MCF 10A (cell line): ENCODE results near the gene SMIM41. TPM values are rescaled to one million over a fixed set of nuclear protein-coding genes. Genes with fewer than 3 reads are reported as not detected.

Experiments
- BruUV-seq: library from RNA; stranded (reverse); fragments of 400-500 nt; replicated peaks from 2 replicates; lab custom pipeline; 2021; lab: Mats Ljungman, UMichigan
- CTCF ChIA-PET: fragments of 300-600 bp; sonication (Branson Sonifier 250); formaldehyde crosslinking; extraction: SDS; loops from one replicate; lab custom pipeline; 2021; ENCODE audit warnings: antibody characterized with exemption, inconsistent platforms; lab: Yijun Ruan, JAX
- POLR2A ChIA-PET: fragments of 300-600, 350-650 bp; sonication (Branson Sonifier 250); formaldehyde crosslinking; extraction: SDS; loops from one replicate; lab custom pipeline; 2020; ENCODE audit warnings: antibody characterized with exemption, inconsistent platforms; lab: Yijun Ruan, JAX
- DNase-seq: peaks from one replicate; pipeline ENCODE4 v3.0.0-alpha.2; 2018; ENCODE audit not compliant: unreplicated experiment
- H3K27ac Mint-ChIP-seq: one replicate; pipeline ENCODE4 v1.8.0; 2022; ENCODE audit warnings: mild to moderate bottlenecking, low read depth, mixed read lengths; ENCODE audit not compliant: unreplicated experiment
- H3K27me3 Mint-ChIP-seq: one replicate; pipeline ENCODE4 v1.8.0; 2022; ENCODE audit warnings: mixed read lengths; ENCODE audit not compliant: insufficient read depth, unreplicated experiment
- H3K36me3 Mint-ChIP-seq: one replicate; pipeline ENCODE4 v1.8.0; 2022; ENCODE audit warnings: mild to moderate bottlenecking, moderate library complexity, mixed read lengths; ENCODE audit not compliant: insufficient read depth, unreplicated experiment
- H3K4me1 Mint-ChIP-seq: one replicate; pipeline ENCODE4 v1.8.0; 2022; ENCODE audit warnings: mixed read lengths; ENCODE audit not compliant: insufficient read depth, unreplicated experiment
- H3K4me3 Mint-ChIP-seq: one replicate; pipeline ENCODE4 v1.8.0; 2022; ENCODE audit warnings: mild to moderate bottlenecking, moderate library complexity, mixed read lengths; ENCODE audit not compliant: unreplicated experiment
- H3K9me3 Mint-ChIP-seq: one replicate; pipeline ENCODE4 v1.8.0; 2022; ENCODE audit warnings: mixed read lengths; ENCODE audit not compliant: unreplicated experiment
- CTCF ChIP-seq: fragments of 200-600 bp; IDR thresholded peaks from one replicate; pipeline ENCODE4 v1.8.0; 2022; ENCODE audit warnings: antibody characterized with exemption, mild to moderate bottlenecking; ENCODE audit not compliant: unreplicated experiment
- intact Hi-C: fragments of 100-400 bp; cut with micrococcal nuclease; formaldehyde crosslinking; loops from 2 replicates; pipeline ENCODE4 v1.14.1; 2022
- total RNA-seq: library from RNA; stranded (reverse); gene quantifications from 2 replicates; pipeline ENCODE4 v1.2.3, GENCODE V29; 2022

Gene SMIM41
- total RNA-seq, 1 experiment from 2014 or later, result not detected

- intact Hi-C loops, result no loop called here
- H3K36me3 Mint-ChIP-seq, result no peaks in the 10 kb centered on the region
- CTCF ChIA-PET, result interaction anchor here (0.6 to 10.1 kb wide), 9 partner anchors 8 to 157 kb away, joined by 3 to 118 read pairs (median 4); no protein-coding TSS in a partner anchor
Observed at GRCh38 chr12:52122540-52122871, 43.0 kb downstream of the SMIM41 start.

GRCh38 chr12:52122904-52123303, 43.4 kb downstream of the SMIM41 start:
- Mint-ChIP-seq H3K4me3 (no peak overlapping the region), H3K36me3 (no peaks in the 10 kb centered on the region), H3K27me3 (no peaks in the 10 kb centered on the region), H3K9me3 (no peaks in the 10 kb centered on the region), H3K4me1 (no peaks in the 10 kb centered on the region), H3K27ac (no peak overlapping the region)
- no peak for DNase-seq
- intact Hi-C loops, result no loop called here
- ChIA-PET POLR2A (no interaction called here), CTCF (interaction anchor here (0.6 to 10.1 kb wide), 11 partner anchors 8 to 223 kb away, joined by 3 to 118 read pairs (median 3); no protein-coding TSS in a partner anchor)
- BruUV-seq, result no TSS peak
- TF ChIP-seq CTCF, result no peak

More at GRCh38 chr12:52122540-52122871, 43.0 kb downstream of the SMIM41 start:
- POLR2A ChIA-PET, result no interaction called here
- Mint-ChIP-seq H3K9me3 (no peaks in the 10 kb centered on the region), H3K4me1 (no peaks in the 10 kb centered on the region), H3K4me3 (no peak overlapping the region), H3K27ac (no peak overlapping the region), H3K27me3 (no peaks in the 10 kb centered on the region)
- no peak for DNase-seq
- TF ChIP-seq CTCF, result no peak
- BruUV-seq, result no TSS peak

- H3K36me3 Mint-ChIP-seq, result no peaks in the 10 kb centered on the region
- H3K4me1 Mint-ChIP-seq, result no peaks in the 10 kb centered on the region
- no TSS peak for BruUV-seq
- no peak overlapping the region for H3K4me3 Mint-ChIP-seq
- ChIA-PET CTCF (interaction anchor here (0.6 to 10.1 kb wide), 9 partner anchors 9 to 879 kb away, joined by 3 to 118 read pairs (median 3); no protein-coding TSS in a partner anchor), POLR2A (interaction anchor here (0.8 kb wide), 1 partner anchor 370 kb away, joined by 3 read pairs; the partner anchor contains the start of gene KRT6A)
- H3K27ac Mint-ChIP-seq, result no peak overlapping the region
- no peaks in the 10 kb centered on the region for H3K9me3 Mint-ChIP-seq
- H3K27me3 Mint-ChIP-seq, result no peaks in the 10 kb centered on the region
- intact Hi-C loops, result no loop called here
- no peak for DNase-seq
- TF ChIP-seq CTCF, result no peak
Observed at GRCh38 chr12:52123487-52124186, 44.1 kb downstream of the SMIM41 start.

- POLR2A ChIA-PET, result interaction anchor here (0.9 kb wide), 1 partner anchor 22 kb away, joined by 3 read pairs; no protein-coding TSS in a partner anchor
- no peaks in the 10 kb centered on the region for H3K9me3 Mint-ChIP-seq
- DNase-seq, result no peak
- no peak overlapping the region for H3K27ac Mint-ChIP-seq
- H3K4me1 Mint-ChIP-seq, result no peaks in the 10 kb centered on the region
- CTCF ChIA-PET, result interaction anchor here (0.7 to 10.1 kb wide), 6 partner anchors 8 to 760 kb away, joined by 3 to 118 read pairs (median 4); no protein-coding TSS in a partner anchor
- no peak for TF ChIP-seq CTCF
- intact Hi-C loops, result no loop called here
- H3K36me3 Mint-ChIP-seq, result no peaks in the 10 kb centered on the region
- no peak overlapping the region for H3K4me3 Mint-ChIP-seq
- H3K27me3 Mint-ChIP-seq, result no peaks in the 10 kb centered on the region
- no TSS peak for BruUV-seq
Observed at GRCh38 chr12:52125476-52125900, 46.0 kb downstream of the SMIM41 start.
